ENCODE data around the gene CFDP1.

DNA sequence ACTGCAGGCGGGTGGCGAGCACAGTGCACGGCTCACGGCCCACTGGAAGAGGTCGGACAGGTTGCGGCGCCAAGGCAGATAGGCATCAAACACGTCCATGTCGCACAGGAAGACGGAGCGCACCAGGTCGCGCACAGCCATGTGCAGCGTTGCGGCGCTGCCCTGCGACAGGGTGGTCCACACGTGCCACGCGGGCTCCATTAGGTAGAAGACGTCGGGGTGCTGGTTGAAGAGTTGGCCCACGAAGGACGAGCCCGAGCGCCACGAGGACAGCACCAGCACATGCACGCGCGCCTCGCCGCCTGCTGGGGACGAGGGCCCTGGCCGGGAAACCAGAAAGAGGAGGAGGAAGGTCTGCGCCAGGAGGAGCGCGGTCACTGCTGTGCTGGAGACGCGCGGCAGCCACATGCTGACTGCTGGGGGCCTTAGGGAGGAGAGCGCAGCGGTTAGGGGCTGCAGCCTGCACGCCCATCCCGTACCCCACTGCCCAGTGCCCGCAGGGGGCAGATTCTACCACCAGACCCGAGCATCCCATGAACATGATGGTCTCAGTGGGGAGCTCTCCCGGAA, 46.2 kb upstream of the CFDP1 start:
- TF ChIP-seq GATA3 (IDR thresholded peaks at IDR 0.05; ENCODE audit: low read depth, low read length) (no peak), GATA2 (IDR thresholded peaks at IDR 0.05; ENCODE audit: low read depth, low read length) (no peak)
